Islet of Langerhans (tissue), 1 donor: ENCODE results near the gene MINDY1.

ENCODE experiments used
- FAIRE-seq: peaks from one replicate; lab custom pipeline; 2011; peaks lifted over from hg19 to GRCh38; lab: Jason Lieb, UNC

MINDY1 gene

DNA sequence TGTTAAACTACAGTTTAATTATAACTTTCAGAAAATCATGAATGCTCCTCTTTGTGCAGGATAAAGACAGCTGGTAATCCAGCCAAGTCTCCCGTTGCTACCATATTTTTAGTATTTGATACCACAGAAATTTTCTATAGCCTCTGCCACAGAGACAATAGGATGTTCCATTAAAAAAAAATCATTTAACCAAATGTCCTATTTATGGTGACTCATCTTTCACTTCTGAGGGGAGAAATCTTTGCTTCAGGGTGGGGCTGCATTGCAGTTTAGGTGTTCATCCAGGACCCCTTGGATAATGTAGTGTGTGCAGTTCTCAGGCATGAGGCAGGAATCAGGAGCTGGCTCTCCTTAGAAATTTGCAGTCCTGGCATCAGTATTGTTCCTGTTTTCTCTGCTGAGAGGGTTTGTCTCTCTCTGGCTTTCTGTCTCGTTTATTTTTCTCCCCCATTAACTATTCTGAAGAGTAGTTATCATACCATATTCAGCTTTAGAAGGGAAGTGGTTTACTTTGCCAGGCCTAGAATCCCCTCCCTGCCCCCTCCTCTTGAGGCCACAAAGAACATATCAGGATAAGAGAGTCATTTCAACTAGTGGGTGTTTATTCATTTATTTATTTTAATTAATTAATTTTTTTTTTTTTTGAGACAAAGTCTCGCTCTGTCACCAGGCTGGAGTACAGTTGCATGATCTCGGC is 4.6 kb upstream of the MINDY1 start:
- FAIRE-seq = no peak

DNA sequence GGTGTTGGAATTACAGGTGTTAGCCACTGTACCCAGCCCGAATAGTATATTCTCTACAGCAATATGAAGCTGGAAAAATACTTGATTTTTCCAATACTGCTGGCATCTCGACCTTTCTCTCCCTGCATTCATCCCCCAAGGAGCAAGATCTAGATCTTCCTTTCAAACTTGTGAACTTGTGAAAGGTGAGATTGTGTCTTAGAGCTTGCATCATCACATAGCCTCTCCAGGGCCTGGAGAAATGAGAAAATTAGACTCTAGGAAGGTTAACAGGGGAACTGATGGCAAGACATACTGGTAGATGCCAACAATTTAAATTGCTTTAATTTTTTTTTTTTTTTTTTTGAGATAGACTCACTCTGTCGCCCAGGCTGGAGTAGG is 3.6 kb upstream of the MINDY1 start:
- no peak for FAIRE-seq

DNA sequence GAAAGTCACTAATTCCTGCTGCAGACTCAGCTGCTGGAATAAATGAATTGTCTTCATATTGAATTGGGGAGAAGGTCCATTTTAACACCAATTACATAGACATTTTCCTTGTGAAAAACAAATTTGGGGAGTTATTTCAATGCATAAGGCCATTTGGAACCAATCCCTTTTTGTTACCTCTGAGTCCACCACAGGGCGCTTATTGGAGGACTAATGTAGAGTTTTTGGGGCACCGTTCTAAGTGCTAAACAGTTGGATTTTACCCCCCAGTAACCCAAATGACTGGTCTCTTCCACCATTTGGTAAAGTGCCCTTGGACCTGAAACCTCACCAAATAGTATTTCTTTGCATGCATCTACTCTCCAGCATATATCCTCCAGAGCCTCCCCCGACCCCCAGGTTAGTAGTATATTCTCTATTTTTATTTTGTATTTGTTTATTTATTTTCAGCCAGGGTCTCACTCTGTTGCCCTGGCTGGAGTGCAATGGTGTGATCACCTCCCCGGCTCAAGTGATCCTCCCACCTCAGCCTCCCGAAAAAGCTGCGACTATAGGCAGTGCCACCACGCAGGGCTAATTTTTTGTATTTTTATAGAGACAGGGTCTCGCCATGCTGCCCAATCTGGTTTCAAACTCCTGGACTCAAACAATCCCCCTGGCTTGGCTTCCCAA is 3.1 kb upstream of the MINDY1 start:
- FAIRE-seq = no peak

DNA sequence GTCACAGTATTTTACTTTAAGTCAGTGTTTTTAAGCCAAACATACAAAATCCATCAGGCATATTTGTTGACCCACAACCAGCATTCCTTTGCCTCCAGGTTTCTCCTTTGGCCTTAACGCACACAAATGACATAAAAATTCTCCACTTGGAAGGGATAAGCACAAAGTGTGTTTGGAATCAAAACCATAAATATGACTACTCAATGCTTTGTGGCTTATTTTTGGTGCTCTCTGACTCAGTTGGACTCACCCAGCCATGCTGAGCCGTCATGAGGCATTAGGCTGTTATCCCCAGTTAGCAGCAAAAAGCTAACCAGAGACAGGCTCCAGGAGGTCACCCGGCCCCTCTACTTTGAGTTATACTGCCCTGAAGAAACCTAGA is 2.5 kb upstream of the MINDY1 start:
- no peak for FAIRE-seq

DNA sequence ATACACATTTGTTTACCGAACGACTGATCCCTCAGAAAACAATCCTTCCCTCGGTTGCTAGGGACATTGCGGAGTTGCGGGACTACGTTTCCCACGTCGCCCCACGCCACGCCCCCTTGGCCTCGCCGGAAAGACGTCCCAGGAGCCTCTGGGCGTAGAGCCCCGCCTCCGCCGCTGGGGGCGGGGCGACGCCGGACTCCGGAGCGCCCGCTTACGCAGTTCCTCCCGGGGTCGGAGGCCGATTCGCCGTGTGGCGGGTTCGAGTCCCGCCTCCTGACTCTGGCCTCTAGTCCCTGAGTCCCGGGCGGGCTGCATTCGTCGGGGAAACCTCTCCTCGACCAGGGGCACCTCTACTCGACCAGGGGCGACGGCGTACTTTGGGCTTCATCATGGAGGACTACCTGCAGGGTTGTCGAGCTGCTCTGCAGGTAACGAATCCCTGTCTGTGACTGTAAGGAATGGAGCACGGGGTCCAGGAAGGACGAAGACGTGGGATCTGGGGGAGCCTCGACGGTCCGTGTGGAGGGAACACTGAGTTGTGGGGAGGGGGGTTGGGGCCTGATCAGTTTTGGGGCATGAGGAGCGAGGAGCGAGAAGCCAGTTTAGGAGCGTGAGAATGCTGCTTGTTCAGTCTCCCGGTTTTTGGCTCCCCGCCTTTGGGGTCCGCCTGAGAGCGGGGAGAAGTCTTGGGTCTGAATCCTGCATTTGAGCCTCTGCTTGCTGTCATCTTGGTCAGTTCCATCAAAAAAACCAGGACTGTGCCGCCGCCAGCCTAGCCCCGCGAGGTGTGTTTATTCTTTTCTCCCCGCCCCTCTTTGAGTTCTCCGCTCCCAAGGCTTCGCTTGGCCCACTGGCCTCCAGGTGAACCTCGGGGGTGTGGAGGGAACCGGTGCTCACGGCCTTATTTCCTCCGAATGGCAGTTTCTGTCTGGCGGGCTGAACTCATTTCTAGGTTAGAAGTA is 1.8 kb upstream of the MINDY1 start, which contains the start of gene PRUNE1:
Gene PRUNE1 (plus strand): TSS at position 206 of the 962 bp plus-strand sequence. CDS start 184 bp downstream, at position 390.
- FAIRE-seq = no peak

DNA sequence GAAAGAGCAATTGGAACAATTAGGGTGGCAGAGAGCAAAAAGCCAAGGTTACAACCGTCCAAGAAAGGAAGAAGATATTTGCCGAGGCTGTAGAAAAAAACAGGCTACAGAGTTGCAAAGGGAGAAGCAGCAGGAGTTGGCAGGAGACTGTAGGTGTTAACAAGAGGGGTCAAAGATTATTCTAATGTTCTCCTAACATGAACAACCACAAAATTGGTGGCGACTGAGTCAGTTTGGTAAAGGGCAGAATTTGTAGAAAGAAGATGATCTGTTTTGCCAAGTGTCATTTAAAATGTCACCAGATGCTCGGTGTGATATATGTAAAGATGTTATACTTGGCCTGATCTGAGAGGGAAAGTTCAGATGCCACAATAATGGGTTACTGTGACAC is 1.1 kb upstream of the MINDY1 start:
- no peak for FAIRE-seq

DNA sequence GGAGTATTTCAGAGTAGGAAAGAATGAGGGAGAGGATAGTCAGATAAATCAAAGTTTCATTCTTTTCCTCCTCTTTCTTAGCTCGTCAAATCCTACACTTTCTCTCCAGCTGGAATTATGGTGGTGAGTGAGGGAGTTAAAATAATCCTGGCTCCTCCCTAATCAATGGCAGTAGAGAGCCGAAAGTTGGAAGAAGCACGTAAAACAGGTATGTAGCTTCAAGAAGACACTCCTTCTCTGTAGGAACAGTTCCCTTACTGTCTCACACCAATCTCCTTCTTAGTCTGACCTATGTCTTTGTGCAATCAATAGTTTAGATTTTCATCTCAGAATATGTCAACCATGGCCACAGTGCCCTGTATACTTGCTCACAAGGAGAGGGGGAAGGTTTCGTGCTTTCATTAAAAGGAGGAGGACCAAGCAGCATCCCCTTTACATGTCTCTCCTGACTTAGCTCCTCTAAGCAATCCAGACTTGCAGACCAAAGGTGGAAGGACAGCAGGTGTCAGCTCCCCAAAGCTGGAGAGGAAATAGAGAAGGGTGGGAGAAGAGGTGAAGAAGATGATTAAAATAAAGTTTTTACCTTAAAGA is 878 bp downstream of the MINDY1 start:
- no peak for FAIRE-seq

DNA sequence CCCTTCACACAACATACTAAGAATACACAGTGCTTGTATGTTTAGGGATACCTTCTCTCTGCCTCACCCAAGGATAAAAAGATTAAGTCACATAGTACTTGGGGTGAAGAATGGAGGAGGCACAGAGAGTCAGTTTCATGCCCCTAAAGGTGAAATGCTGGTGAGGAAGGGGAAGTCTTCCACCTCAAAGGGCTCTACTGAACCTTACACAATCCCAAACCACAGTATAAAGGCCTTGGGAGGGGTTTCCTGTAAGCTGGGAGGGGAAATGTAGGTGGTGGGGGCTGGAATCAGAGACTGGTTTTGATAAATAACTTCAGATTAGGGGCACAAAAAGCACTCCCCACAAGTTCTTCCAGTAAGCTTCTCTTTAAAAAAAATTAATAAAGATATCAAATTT is 3.5 kb downstream of the MINDY1 start:
- no peak for FAIRE-seq

DNA sequence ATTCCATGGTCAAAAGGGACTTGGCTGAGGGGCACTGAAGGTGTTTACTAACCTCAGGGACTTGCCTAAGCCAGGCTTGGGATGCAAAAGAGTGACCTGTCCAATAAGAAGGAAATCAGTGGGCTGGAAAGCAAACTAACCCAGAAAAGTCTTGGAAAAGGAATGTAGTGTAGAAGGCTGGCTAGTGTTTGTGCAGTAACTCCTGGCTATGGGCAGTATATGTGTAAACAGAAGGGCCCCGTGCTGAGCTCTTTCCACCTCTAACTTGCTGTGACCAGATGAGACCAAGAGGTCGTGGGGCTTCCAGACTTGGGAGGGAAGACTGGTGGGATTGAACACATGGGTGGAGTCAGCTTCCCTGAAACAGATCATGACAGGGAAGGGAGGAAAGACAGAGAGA is 4.1 kb downstream of the MINDY1 start:
- no peak for FAIRE-seq

DNA sequence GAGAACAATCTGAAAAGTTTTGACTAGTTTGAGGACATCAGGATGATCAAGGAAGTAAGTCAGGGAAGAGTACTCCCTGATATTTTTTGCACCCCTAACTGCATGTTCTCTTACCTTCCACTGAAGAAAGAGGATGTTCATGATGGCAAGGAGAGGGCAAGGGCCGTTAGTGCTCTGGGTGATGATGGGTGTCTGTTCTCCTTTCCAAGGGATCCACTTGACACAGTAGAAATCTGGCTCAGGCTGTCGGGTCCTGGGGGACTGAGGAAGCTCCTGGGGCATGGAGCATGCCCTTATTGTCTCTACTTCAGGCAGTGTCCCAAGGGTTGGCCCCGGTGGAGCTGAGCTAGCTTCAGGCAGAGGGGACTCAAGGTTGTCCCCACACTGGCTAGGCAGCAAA is 4.7 kb downstream of the MINDY1 start:
- FAIRE-seq = no peak

DNA sequence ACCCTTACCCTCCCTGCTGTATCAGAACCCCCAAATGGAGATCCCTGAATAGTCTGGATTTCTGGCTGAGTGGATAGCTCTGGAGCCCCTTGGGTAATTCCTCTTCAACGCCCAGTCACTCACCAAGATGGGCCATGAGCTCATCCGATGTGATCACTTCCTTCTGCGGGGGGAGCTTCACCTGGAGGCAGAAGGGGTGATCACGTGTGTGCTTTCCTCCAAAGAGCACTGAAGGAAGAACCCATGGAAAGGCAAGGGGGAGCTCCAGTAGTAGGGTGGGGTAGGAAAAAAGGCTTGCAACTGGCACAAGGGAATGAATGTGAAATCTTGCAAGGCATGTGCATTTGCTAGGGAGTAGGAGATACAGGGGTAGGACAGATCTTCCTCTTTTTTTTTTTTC is 5.1 kb downstream of the MINDY1 start:
- no peak for FAIRE-seq

DNA sequence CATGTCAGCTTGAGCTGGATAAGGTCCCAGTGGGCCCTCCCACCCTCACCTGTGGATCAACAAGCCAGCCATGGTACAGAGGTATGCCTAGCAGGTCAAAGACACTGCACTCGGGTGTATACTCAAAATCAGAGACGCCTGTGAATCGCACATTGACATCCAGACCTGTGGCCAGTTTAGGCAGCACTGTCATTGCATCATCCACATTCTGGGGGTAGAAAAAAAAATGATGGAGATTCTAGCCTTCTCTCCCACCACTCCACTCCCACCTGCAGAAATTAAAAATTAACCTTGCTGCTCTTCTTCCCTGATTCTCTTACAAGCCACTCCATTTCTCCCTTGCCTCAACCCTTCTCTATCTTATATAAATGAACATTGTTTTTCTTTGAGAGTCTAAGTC is 6.3 kb downstream of the MINDY1 start:
- no peak for FAIRE-seq

DNA sequence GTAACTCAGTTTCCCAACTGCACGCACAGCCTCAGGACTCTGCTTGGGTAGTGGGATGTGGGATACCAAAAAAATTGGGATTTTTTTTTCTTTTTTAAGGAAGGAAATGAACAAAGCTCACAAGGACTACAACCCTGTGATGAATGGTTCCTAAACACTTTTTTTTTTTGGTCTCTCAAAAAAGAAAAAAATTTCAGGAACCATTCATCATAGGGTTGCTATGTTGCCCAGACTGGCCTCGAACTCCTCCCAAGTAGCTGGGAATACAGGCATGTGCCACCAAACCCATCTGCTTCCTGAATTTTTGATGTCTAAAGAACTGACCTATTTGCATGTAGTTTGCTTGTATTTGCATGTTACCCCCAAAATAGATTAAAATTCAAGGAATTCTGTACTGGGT is 6.8 kb downstream of the MINDY1 start:
- FAIRE-seq = no peak

DNA sequence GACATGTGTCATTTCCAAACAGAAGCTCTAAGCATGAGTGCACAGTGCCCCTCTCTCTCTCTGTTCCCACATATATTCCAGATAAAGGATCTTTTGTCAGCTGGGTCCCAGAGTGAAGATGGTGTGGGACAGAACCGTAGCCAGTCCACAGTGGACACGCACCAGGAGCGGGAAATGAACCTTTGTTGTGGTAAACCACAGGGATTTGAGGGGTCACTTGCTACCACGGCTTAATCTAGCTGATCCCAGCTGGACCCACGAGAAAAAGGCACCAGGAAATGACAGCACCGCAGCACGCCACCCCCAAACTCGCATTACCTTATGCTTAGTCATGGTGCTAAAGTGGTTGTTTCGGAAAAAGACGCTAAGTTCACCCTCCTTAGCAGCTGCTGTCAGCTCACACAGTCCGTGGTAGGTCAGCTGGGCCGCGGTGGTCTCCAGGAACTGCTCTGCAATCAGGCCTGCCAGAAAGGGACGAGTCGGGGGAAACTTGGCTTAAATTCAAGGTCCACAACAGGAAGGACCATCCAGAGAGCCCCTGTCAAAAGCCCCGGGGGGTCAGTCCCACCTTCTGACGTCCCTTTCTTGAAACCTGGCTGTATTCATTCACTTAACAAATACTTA is 7.5 kb downstream of the MINDY1 start:
- FAIRE-seq = no peak

DNA sequence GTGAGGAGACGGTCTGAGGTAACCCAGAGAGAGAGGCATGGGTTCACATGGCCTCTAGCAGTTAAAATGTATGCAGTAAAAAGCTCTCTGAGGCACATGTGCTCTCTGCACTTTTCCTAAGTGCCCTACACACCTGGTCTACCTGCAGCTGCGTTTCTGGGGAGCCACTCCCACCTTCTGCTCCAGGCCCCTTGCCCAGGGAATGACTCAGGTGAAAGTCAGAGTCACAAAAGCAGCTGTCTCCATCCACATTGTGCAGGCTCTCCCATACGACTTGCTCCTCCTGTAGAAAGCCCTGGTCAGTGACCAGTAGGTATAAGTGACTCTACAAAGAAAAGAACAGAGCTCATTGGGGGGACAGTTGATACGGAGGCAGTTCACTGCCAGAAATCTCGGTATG is 8.8 kb downstream of the MINDY1 start:
- no peak for FAIRE-seq

DNA sequence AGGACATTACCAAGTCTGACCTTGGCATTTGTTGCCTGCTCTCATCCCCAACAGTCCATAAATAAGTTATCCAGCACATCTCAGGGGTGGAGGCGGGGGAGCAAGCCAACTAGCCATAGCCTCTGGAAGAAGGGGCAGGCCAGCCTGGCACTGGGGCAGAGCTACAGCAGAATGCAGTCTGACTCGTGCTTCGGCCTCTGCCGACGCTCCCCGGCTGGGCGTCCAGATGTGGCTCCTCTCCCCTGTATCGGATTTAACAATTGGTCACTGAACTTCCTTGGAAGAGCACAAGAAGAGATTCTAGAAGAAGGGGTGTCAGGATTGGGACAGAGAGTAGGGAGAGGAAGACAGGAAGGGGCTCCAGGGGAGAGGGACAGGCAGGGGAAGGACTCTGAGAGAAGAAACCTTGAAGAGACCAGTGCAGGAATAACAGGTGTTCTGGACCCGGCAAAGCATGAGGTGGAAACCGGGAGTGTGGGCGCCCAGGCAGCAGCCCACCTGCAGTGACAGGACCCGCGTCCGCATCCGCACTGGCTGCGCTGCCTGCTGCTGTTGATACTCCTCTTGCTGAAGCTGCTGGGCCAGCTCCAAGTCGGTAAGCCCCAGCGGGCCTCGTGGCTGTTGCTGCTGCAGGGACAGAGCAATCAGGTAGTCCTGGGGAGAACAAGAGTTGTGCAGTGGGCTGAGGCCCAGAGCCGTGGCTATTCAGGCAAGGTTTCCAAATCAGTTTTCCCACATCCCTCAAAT is 9.4 kb downstream of the MINDY1 start:
- FAIRE-seq = no peak

DNA sequence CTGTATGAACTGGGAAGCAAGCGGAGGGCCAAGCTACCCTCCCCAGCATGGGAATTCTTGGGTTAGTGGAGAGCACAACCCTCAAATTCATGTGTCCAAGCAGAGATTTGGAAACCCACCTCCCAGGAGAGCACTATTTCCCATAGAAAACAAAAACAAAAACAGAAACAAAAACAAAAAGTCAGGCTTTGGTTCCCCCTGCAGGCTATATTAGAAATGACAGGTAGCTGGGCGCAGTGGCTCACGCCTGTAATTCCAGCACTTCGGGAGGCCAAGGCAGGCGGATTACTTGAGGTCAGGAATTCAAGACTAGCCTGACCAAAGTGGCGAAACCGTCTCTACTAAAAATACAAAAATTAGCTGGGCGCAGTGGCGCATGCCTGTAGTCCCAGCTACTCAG is 10.8 kb downstream of the MINDY1 start:
- FAIRE-seq = no peak

DNA sequence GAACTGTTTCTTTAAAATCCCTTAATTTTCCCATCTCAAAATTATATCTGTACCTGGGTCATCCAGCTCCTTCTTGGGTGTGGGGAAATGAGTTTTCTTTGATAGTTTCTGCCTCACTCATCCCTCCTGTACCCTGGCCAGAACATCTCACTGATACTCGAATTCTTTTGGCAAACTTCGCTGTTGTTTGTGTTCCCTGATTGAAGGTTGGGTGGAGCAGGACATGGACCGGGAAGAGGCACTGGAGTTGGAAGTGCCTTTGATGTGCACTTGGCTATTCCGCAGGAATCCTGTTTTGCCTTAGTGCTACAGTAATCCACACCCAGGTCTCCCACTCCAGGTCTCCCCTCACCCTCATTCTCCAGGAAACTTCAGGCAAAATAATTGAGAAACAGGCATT is 11.2 kb downstream of the MINDY1 start:
- no peak for FAIRE-seq

DNA sequence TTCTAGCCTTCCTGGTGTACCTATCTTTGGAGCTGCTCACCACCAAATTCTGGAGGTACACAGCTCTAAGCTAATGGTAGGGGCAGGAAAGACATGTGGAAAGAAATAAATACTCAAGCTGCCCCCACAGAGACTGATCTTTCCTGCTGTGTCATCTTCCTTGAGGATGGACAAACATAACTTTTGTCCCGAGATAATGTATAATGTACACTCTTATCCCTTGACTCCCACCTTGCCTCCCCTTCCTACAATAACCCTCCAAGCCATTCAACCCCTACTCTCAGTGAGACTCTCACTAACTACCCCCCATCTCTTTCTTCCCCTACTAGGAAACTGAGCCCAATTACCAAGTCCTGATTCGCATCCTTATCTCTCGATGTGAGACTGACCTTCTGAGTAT is 12.5 kb downstream of the MINDY1 start:
- no peak for FAIRE-seq

DNA sequence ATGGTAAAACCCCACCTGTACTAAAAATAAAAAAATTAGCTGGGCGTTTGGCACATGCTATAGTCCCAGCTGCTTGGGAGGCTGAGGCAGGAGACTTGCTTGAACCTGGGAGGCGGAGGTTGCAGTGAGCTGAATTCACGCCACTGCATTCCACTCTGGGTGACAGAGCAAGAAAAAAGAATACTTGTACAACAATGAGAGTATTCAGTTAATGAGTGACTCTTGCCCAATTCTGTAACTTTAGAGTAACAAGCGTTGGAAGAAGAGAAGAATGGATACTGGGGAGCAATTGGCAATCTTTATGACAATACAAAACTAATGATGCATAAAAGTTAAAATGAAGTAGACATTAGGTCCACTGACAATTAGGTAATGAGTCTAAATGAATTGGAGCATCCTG is 14.1 kb downstream of the MINDY1 start:
- no peak for FAIRE-seq

DNA sequence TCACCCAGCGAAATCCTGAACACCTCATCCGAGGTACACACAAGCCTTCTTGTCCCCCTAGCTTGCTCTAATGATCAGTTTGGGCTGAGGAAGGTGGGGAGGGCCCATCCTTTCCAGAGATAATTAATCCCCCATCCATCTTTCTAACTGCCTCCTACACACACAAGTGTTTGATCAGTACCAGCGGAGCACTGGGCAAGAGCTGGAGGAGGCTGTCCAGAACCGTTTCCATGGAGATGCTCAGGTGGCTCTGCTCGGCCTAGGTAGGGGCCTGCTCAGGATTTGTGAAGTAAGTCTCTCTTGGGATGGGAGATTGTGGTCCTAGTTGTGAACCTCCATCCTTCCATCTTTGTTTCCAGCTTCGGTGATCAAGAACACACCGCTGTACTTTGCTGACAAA is 18.8 kb downstream of the MINDY1 start:
- no peak for FAIRE-seq
